Ishikawa (cell line): ENCODE results near the gene EOGT.

Experiments used
- CREB1 ChIP-seq: IDR thresholded peaks from 2 replicates; pipeline ENCODE4 v1.6.1; 2012; ENCODE audit warnings: low read depth
- MAX ChIP-seq: IDR thresholded peaks from 2 replicates; pipeline ENCODE4 v1.6.1; 2012
- RAD21 ChIP-seq: IDR thresholded peaks from 2 replicates; pipeline ENCODE4 v1.6.1; 2012; ENCODE audit warnings: low read depth
- TAF1 ChIP-seq: IDR thresholded peaks from 2 replicates; pipeline ENCODE4 v1.6.1; 2012; ENCODE audit warnings: low read depth, mild to moderate bottlenecking
- TCF12 ChIP-seq: IDR thresholded peaks from 2 replicates; pipeline ENCODE4 v1.6.1; 2012; ENCODE audit warnings: low read depth
- TEAD4 ChIP-seq: IDR thresholded peaks from 2 replicates; pipeline ENCODE4 v1.6.1; 2012
- USF1 ChIP-seq: IDR thresholded peaks from 2 replicates; pipeline ENCODE4 v1.6.1; 2012
- YY1 ChIP-seq: IDR thresholded peaks from 2 replicates; pipeline ENCODE4 v1.6.1; 2012; ENCODE audit warnings: low read depth

- TF ChIP-seq USF1 = no peak
- no peak for TF ChIP-seq YY1
- TF ChIP-seq TEAD4 = no peak
- no peak for TF ChIP-seq RAD21
- no peak for TF ChIP-seq MAX
- no peak for TF ChIP-seq CREB1
- TF ChIP-seq TCF12 = no peak
- no peak for TF ChIP-seq TAF1
Observed at GRCh38 chr3:68987322-68987721, 26.2 kb downstream of the EOGT start.
